HG03457 (cell line): ENCODE data around the gene AP3B1.
"Not testable (repeated sequence)": the region's sequence is repeated elsewhere in the genome, so short reads cannot be mapped to it uniquely, and the experiment has no call there.

Experiments used
- ATAC-seq: cut with Tn5 transposase; IDR thresholded peaks from one replicate; pipeline ENCODE4 v1.9.1; 2021; ENCODE audit warnings: moderate number of reproducible peaks; ENCODE audit not compliant: unreplicated experiment

Gene AP3B1

GRCh38 chr5:78076351-78076750 is 218.1 kb downstream of the AP3B1 start:
- ATAC-seq: no peak

DNA sequence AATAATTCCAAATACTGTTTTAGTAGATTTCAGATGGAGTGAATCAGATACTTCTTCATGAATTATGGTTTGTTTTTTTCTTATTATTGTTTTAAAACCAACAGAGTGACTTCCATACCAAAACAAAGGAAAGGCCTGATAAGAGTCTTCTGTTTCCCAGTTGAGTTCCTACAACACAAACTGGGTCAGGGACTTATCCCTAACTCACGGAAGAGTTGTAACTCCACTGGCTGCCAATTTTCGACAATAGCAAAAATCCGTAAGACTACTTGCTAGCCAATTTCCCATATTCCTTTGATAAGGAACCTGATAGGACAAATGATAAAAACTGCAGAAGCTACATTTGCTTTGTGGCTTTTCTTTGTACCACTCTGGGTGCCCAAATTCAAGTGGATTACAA is 219.2 kb downstream of the AP3B1 start:
- no peak for ATAC-seq

DNA sequence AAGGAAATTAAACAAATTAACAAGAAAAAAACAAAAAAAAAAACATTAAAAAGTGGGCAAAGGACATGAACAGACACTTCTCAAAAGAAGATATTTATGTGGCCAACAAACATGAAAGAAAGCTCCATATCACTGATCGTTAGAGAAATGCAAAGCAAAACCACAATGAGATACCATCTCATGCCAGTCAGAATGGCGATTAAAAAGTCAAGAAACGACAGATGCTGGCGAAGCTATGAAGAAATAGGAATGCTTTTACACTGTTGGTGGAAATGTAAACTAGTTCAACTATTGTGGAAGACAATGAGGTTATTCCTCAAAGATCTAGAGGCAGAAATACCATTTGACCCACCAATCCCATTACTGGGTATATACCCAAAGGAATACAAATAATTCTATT is 223.8 kb downstream of the AP3B1 start:
- not testable (repeated sequence) for ATAC-seq

GRCh38 chr5:78067581-78067980 is 226.9 kb downstream of the AP3B1 start:
- not testable (repeated sequence) for ATAC-seq

- not testable (repeated sequence) for ATAC-seq
Observed at GRCh38 chr5:78066722-78067121, 227.8 kb downstream of the AP3B1 start.

DNA sequence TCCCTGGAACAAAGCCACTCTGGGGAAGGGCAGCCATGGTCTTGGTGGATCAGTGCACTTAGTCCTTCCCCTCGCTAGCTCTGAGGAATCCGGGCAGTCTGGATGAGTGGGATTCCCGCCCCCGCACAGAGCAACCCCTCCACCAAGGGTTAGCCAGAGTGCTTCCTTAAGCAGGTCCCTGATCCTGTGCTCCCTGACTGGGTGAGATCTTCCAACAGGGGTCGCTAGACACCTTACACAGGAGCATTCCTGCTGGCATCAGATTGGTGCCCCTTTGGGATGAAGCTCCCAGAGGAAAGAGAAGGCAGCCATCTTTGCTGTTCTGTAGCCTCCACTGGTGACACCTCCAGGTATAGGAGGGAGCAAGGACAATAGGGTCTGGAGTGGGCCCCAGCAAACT is 228.8 kb downstream of the AP3B1 start:
- ATAC-seq: no peak

DNA sequence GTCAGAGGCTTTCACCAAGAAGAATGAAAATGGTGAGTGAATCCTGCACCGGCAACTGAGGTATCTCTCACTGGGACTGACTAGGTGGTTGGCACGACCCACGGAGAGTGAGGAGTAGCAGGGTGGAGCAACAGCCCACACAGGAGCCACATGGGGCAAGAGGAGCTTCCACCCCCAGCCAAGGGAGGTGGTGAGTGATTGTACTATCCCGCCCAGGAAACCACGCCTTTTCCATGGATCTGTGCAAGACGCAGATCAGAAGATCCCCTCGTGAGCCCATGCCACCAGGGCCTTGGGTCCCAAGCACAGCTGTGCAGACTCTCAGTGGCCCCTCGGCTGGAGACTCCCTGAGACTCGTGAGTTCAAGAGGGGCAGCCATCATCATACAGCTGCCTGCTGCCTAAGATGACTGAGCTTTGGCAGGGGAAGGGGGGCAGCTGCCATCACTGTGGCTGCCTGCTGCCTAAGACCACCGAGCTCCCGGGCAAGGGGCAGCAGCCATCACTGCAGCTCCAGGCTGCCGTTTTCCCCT is 229.5 kb downstream of the AP3B1 start:
- no peak for ATAC-seq

- ATAC-seq: no peak
Observed at GRCh38 chr5:78063495-78063894, 231.0 kb downstream of the AP3B1 start.

GRCh38 chr5:78062645-78063044 is 231.9 kb downstream of the AP3B1 start:
- ATAC-seq: no peak

DNA sequence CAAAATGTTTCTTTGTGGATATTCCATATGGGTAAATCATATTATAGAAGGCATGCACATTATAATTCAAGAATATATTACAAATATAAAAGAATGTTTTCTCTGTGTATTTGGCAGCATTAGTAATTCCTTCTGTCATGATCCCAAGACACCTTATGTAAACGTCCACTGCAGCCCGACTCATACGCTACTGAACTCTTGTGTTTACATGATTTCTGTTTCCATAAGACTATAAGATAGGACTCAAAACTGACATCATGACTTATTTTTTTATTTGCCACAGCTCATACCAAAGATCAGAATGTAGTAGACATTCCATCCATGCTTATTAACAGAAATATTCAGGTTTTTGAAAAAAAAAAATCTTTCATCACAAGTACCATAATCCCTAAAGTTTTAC is 234.1 kb downstream of the AP3B1 start:
- no peak for ATAC-seq

DNA sequence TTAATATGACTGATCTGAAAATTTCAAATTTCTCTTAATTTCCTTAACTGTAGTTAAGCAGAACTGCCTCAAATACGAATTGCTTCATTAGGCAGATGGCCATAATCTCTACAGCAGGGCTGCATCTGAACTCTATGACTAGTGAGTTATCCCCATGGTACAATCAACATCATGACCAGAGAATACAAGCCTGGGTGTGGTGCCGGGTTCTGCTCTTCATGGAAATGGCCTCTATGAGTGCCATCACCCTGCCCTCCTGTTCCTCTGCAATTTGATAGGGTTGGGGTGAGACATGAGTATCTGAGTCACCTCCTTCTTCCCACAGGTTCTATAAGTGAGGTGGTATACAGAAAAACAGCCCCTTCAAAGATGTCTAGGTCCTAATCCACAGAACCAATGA is 235.9 kb downstream of the AP3B1 start:
- ATAC-seq: no peak

- ATAC-seq: no peak
Observed at GRCh38 chr5:78056901-78057514, 237.5 kb downstream of the AP3B1 start.

DNA sequence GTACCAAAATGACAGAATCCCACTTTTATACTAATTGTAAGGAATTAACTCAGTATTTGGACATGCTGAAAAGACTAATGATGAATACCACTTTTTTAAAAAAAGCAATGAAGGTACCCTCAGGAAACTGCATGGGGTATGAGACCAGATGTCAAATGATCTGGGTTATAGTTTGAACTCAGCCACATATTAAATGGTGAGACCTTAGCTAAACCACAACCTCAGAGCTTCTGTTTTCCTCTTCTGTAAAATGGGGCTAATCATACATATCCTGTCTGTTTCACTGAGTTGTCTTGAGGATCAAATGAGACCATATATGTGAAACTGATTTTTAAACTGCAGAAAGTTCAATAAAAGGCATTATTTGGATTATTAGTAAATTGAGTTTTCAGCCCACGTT is 238.4 kb downstream of the AP3B1 start:
- ATAC-seq: no peak

GRCh38 chr5:78050888-78051287 is 243.6 kb downstream of the AP3B1 start:
- no peak for ATAC-seq

- not testable (repeated sequence) for ATAC-seq
Observed at GRCh38 chr5:78046823-78047222, 247.7 kb downstream of the AP3B1 start.

- ATAC-seq: no peak
Observed at GRCh38 chr5:78046006-78046405, 248.5 kb downstream of the AP3B1 start.

DNA sequence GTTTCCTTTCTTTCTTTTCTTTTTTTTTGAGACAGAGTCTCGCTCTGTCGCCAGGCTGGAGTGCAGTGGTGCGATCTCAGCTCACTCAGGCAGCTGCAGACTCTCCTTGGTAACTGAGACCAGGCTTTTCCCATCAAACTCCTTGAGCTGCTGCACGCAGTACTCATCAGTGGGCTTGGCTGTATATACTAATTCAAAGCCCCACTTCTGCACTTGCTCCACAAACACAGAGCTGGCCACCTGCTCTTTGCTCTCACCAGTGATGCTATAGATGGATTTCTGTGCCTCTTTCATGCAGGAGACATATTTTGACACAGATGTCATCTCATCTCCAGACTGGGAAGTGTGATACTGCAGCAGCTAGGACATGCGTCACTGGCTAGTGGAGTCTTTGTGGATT is 252.7 kb downstream of the AP3B1 start:
- ATAC-seq: no peak

GRCh38 chr5:78025540-78025939 is 269.0 kb downstream of the AP3B1 start:
- no peak for ATAC-seq

DNA sequence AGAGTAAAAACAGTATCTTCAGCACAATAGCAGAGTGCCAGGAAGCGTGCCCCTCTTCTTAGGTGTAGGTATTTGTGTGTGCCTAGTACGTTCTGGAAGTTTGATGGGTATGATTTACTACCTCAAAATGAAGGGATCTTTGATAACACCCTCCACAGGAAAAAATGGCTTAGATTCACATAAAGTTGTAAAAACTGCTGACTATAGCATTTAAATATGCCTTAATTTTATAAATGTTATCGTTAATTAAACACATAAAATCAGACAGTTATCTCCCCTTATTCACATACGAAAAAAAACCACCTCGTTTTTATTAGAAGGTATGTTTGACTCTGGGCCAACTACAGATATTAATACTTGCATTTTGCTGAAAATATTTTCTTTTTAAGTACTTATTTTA is 274.8 kb downstream of the AP3B1 start:
- no peak for ATAC-seq

DNA sequence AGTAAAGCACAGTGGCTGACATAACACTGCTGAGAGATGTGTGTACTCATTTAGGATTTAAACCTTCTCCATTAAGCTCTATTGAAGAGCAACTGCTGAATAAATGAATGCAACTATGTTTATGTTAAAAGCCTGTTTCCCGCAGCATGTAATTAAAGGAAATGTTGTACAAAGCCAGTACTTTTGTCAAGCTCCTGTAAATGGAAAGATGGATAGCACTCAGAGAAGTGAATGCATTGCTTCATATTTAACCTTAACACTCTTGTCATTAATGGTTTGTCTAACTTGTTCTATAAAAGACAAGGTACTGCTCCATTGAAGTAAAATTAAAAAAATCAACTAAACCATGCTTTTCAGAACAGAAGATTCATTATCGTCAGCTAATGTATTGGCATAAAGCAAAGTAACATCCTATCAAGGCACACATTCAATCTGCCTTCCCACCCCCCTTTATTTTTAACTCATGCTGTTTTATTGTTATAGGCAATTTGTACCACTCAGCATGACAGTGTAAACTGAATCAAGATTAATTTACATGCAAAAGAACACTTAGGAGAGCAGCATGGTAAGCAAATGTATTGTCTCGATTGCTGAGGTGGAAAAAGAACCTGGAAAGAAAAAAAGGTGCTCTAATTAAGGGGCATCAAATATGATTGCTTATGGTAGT is 277.5 kb downstream of the AP3B1 start:
- ATAC-seq: no peak

DNA sequence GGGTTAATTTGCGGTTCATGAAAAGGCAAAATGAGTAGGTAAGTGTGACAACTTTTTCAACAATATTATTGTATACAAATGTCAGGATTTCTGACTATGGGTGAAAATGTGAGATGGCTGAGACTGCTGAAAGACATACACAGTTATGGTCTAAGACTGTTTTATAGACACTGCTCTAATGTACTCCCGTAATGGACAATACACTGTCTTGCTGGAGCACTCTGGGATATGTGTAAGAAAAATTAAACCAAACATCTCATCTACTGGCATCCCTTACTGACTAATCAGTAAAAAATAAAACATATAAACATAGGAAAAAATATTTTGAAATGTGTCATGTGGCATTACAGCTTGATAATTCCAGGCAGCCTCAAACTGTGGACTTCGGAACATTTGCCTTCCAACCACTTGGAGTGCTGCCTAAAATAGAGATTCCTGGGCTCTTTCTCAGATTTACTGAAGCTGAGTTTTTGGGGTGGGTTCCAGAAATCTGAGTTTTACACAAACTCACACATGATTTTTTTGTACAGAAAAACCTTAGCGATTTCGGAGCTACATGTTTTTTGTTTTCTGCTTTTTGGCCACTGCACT is 284.5 kb downstream of the AP3B1 start:
- ATAC-seq: no peak

DNA sequence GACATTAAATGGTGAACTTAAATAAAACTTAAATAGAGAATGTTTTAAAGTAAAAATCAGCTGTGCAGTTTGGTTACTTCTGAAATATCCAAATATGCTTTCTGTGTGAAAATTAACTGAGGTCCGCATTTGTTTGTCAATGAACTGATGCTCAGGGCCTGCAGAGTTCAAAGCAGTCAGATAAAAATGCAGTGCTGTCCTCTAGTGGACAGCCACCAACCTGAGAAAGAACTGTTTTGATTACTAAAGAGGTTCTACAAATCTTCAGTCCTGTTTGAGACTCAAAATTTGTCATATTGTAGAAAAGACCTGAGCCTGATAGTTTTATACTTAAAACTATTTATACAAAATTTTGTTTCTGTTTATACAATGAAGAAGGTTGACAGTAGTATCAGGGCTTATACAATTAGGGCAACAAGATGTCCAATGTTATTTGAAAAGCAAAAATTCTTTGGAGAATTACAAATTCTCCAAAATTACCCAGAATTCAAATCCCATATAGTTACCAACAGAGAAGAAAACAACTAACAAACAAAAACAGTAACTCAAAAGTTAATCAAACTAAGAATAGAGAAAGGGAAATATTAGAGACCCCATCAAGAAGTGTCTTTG is 286.0 kb downstream of the AP3B1 start:
- ATAC-seq: no peak
